GM19463 (cell line): Measurements from ENCODE around the gene YWHAQ.
"Not testable (repeated sequence)": the region's sequence is repeated elsewhere in the genome, so short reads cannot be mapped to it uniquely, and the experiment has no call there.

Source experiments
- ATAC-seq: cut with Tn5 transposase; IDR thresholded peaks from one replicate; pipeline ENCODE4 v1.9.1; 2021; ENCODE audit warnings: mild to moderate bottlenecking, moderate library complexity; ENCODE audit not compliant: unreplicated experiment

Gene YWHAQ

DNA sequence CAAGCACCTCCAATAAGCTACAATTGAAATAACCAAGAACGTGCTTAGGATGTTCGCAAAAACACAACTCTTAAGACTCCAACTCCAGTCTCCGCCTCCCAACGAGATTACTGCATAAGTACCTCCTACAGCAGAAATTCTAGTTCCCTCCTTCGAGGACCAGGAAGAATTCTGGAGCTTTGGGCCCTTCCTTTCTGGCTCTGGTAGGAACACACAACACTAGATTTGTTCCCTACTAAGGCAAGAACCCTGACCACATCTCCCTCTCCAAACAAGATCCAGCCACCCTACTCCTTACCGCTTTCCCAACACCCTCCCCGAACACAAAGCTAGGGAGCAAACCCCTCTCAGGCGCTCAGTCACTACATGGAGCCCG lies 75.9 kb downstream of the YWHAQ start:
- ATAC-seq: no peak

GRCh38 chr2:9552219-9553178 lies 78.3 kb downstream of the YWHAQ start:
- ATAC-seq: no peak

DNA sequence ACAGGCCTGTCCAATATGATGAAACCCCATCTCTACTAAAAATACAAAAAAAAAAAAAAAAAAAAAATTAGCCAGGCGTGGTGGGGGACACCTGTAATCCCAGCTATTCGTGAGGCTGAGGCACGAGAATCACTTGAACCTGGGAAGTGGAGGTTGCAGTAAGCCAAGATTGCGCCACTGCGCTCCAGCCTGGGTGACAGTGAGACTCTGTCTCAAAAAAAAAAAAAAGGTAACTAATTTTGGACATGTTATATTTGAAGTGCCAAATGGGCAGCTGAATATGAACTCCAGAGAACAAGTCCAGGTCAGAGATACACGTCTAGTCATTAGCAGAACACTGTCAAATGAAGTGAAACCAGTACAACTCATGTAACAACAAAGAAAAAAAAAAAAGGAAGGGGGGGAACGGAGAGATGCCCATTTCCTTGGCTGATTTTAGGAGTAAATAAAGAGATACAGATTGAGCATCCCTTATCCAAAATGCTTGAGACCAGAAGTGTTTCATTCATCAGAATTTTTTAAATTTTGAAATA lies 79.9 kb downstream of the YWHAQ start:
- ATAC-seq: not testable (repeated sequence)

GRCh38 chr2:9549420-9549819 lies 81.4 kb downstream of the YWHAQ start:
- ATAC-seq: no peak

DNA sequence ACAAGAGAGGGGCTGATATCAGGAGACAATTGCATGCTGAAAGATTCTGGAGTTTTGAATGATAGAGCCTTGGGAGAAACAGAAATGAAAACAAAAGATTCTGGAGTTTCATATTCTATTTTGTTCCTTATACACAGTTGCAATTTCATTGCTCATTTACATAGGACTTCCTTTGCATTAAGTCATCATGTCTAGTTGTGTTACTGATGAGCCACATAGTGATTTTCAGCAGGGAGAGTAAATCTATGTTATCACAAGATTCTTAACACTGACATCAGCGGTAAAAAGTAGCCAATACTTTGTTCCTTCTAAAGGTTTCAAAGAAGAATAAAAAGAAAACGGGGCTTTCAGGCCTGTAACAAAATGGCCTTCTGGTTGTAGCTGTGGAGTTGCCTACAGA lies 82.3 kb downstream of the YWHAQ start:
- peak; percentile 33 for ATAC-seq

DNA sequence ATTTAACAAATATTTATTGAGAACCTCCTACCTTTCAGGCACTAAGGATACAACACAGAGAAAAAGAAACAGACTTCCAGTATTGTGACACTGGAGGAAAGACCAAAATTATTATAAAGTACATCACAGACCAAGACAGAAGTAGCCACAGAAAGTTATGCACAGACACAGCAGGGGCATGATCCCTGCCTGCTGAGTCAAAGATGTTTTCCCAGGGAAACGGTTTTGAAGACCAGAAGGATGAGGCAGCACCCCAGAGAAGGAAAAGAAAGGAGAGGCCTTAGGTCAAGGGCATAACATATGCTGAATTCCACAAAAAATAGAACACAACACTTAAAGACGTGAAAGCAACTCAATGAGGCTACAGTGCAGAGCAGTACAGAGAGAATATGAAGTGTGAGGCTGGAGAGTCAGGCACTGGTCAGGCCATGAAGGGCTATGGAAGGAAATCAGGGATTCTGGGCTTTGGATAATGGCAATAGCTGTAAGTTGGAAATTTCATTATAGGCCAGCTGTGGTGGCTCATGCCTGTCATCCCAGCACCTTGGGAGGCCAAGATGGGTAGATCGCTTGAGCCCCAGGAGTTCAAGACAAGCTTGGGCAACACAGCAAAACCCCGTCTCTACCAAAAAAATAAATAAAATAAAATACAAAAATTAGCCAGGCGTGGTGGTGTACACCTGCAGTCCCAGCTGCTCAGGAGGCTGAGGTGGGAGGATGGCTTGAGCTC lies 83.4 kb downstream of the YWHAQ start:
- ATAC-seq: no peak

GRCh38 chr2:9545502-9545901 lies 85.3 kb downstream of the YWHAQ start:
- ATAC-seq: no peak

DNA sequence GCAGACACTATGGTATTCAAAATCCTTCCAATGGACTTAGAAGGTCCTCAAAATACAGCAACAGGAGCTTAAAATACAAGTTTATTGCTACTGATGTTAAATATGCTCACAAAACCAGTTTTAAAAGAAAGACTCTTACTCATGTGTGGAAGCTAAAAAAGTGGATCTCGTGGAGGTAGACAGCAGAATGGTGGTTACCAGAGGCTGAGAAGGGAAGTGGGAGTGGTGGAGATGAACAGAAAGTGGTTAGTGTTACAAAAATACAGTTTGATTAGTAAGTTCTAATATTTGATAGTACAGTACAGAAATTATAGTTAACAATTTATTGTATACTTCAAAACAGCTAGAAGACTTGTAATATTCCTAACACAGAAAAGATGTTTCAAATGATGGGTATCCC lies 87.2 kb downstream of the YWHAQ start:
- no peak for ATAC-seq

GRCh38 chr2:9539531-9539930 lies 91.3 kb downstream of the YWHAQ start:
- ATAC-seq: no peak

- ATAC-seq: no peak
These were observed 92.7 kb downstream of the YWHAQ start for GRCh38 chr2:9538000-9538507.

- ATAC-seq: no peak
These were observed 94.3 kb downstream of the YWHAQ start for GRCh38 chr2:9536504-9536903.

- peak; percentile 49 for ATAC-seq
These were observed 95.6 kb downstream of the YWHAQ start for GRCh38 chr2:9535177-9535576.
